Raji (cell line): Measurements from ENCODE around the gene SLC13A5.

Source experiments
- POLR2A ChIP-seq: IDR thresholded peaks from 2 replicates; pipeline ENCODE4 v1.6.1; 2011; ENCODE audit warnings: low read depth, low read length, control low read depth; ENCODE audit not compliant: insufficient read depth

SLC13A5 gene

GRCh38 chr17:6639014-6639585, 74.1 kb downstream of the SLC13A5 start:
- TF ChIP-seq POLR2A, result no peak

GRCh38 chr17:6638046-6638908, 74.9 kb downstream of the SLC13A5 start:
- no peak for TF ChIP-seq POLR2A

GRCh38 chr17:6637458-6637840, 75.7 kb downstream of the SLC13A5 start:
- TF ChIP-seq POLR2A, result no peak

GRCh38 chr17:6636616-6637457, 76.3 kb downstream of the SLC13A5 start:
- TF ChIP-seq POLR2A, result no peak

- no peak for TF ChIP-seq POLR2A
Observed at GRCh38 chr17:6636105-6636504, 77.1 kb downstream of the SLC13A5 start.
